Ovary (tissue), 9 donors: ENCODE data around the gene KCNJ5. TPM values are rescaled to one million over a fixed set of nuclear protein-coding genes. Genes with fewer than 3 reads are reported as not detected.

Experiments used
- DNase-seq, 5 donors: peaks; one replicate each; pipeline ENCODE4 v3.0.0-alpha.2; 2019 to 2020
- H3K27ac ChIP-seq, 2 donors: fragments of 200-600 bp; one replicate each; pipeline versions ENCODE4 v1.5.1 to v1.8.0; 2019 to 2022
- H3K27me3 ChIP-seq: fragments of 200-600 bp; one replicate; pipeline ENCODE4 v1.8.0; 2022
- H3K36me3 ChIP-seq: fragments of 200-600 bp; sonication (generic); one replicate; pipeline ENCODE4 v1.5.1; 2019
- H3K4me1 ChIP-seq: one replicate; pipeline ENCODE4 v1.8.1; 2013; ENCODE audit warnings: mild to moderate bottlenecking, moderate library complexity; ENCODE audit not compliant: insufficient read depth
- H3K4me3 ChIP-seq: fragments of 200-600 bp; sonication (generic); one replicate; pipeline ENCODE4 v1.5.1; 2017
- H3K9me3 ChIP-seq, 2 donors: fragments of 200-600 bp in 1 of 2; sonication (generic) in 1 of 2; one replicate each; pipeline versions ENCODE4 v1.5.1 to v1.8.1; 2013 to 2019; ENCODE audit warnings: mild to moderate bottlenecking in 1 of 2, moderate library complexity in 1 of 2
- EP300 ChIP-seq: sonication (generic); formaldehyde crosslinking; IDR thresholded peaks from one replicate; pipeline ENCODE4 v1.6.1; 2017; ENCODE audit warnings: antibody characterized with exemption
- POLR2A ChIP-seq: fragments of 450-650 bp; IDR thresholded peaks from one replicate; pipeline ENCODE4 v1.6.1; 2017; ENCODE audit warnings: antibody characterized with exemption, mild to moderate bottlenecking, moderate library complexity
- WGBS, 3 donors: extraction: QIAGEN DNeasy Blood & Tissue Kit in 1 of 3; methylation state at CpG; one replicate each; pipeline versions ENCODE4 v1.1.5 to v1.1.7; 2013 to 2017; 5-methylcytosine and 5-hydroxymethylcytosine counted together
- intact Hi-C, 4 donors: fragments of 100-400 bp; cut with DNase I; formaldehyde crosslinking; loops; one replicate each; pipeline versions ENCODE4 v1.11.0 to v1.15.1; 2022 to 2023
- polyA plus RNA-seq, 2 donors: library from polyadenylated mRNA; stranded (reverse); fragments of 200-250 nt in 1 of 2; fragments of 350-450 nt in 1 of 2; fragmentation: Illumina TruSeq in 1 of 2; extraction: RNeasy Lipid Tissue Mini Kit (QIAGEN cat#74804) in 1 of 2; gene quantifications; one replicate each; pipeline ENCODE4 v1.2.3, GENCODE V29; 2013 to 2014
- total RNA-seq, 7 donors: library from RNA; depleted of rRNA in 2 of 7; stranded (reverse); fragments of >200 nt in 2 of 7; fragmentation: NEBNext Ultra II Directional in 3 of 7; extraction: Animal tissue kit (Norgen Biotek cat#: 25700) in 3 of 7; gene quantifications; one replicate each; pipeline versions ENCODE4 v1.1.0 to v1.2.4, GENCODE V29; 2016 to 2023
- TF ChIP-seq, protein P1 (sequence below), 3 donors: fragments of 450-650 bp in 2 of 3; fragments of 200-600 bp in 1 of 3; IDR thresholded peaks; one replicate each; pipeline versions ENCODE4 v1.5.1 to v1.8.0; 2016 to 2022; ENCODE audit warnings: antibody characterized with exemption in 3 of 3, mild to moderate bottlenecking in 1 of 3
- donor health status: DM: no; HTN: no; CAD: no; lungs with moderate emphysema.
- donor health status: DM: no; HTN: no; CAD: no.
- donor health status: Bipolar disorder and iron deficiency.
- donor health status: DM: yes; HTN: yes; CAD: no.
- donor health status: DM: no; HTN: no; CAD: no.
- donor health status: DM: yes; HTN: yes; CAD: no.

The KCNJ5 gene
- total and polyA plus RNA-seq, 9 donors, result 0.42 to 3.7 (median 2.0) TPM

DNA sequence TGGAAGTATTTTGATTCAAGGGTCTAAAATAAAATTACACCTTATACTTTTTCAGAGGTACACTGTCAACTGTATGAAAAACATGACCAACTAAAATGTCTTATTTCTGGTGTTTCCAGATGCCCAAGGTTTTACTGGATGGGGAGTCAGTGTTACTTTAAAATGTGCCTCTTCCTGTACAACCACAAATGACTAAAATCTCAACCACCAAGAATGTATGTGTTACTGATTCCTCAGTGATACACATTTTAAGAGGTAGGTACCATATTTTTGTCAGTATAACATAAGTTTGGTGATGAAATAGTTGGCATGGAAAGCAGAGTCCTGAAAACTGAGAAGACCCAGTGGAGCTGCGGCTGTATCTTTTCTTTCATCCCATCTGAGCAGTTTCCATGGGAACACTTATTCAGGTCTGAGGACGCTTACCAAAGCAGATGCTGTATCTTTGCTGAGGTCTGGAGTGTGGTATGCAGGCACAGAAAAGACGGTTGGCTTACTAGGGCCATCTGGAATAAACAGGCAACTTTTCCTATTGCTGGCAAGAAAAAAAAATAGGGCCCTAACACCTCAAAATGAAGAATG is 72.7 kb downstream of the KCNJ5 start:
- Histone ChIP-seq H3K9me3 (no peaks in the 10 kb centered on the region), H3K27me3 (no peaks in the 10 kb centered on the region), H3K36me3 (no peaks in the 10 kb centered on the region), H3K4me1 (no peaks in the 10 kb centered on the region), H3K4me3 (no peak overlapping the region), H3K27ac (no peak overlapping the region)
- DNase-seq, result no peak
- TF ChIP-seq, protein P1, sequence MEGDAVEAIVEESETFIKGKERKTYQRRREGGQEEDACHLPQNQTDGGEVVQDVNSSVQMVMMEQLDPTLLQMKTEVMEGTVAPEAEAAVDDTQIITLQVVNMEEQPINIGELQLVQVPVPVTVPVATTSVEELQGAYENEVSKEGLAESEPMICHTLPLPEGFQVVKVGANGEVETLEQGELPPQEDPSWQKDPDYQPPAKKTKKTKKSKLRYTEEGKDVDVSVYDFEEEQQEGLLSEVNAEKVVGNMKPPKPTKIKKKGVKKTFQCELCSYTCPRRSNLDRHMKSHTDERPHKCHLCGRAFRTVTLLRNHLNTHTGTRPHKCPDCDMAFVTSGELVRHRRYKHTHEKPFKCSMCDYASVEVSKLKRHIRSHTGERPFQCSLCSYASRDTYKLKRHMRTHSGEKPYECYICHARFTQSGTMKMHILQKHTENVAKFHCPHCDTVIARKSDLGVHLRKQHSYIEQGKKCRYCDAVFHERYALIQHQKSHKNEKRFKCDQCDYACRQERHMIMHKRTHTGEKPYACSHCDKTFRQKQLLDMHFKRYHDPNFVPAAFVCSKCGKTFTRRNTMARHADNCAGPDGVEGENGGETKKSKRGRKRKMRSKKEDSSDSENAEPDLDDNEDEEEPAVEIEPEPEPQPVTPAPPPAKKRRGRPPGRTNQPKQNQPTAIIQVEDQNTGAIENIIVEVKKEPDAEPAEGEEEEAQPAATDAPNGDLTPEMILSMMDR (IDR thresholded peaks at IDR 0.05), result no peak
- TF ChIP-seq EP300 (no peak), POLR2A (no peak)
- intact Hi-C loops, result no loop called here
- 76 to 90% (median 84%) methylated on average over 3 of the region's 3 CpGs for WGBS, 3 donors

DNA sequence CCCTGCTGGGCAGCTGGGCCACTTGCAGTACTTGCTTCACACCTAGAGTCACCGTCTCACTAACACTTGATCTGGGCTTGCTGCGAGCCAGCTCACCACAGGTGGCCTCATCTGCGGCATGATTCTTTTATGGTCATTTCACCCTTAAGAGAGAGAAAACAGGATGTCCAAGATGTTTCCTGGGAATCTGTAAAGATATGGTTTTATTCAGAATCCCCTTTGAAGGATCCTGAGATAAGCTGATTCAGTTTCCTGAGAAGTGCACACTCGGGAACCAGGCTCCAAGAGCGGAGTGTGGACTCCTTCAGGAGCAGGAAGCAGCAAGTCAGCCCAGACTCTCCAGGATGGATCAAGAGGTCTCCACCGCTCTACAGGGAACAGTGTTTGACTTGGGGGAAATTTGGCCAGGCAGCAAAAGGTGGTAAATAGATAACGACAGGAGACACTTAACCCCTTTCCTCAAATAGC is 73.3 kb downstream of the KCNJ5 start:
- Histone ChIP-seq H3K9me3 (no peaks in the 10 kb centered on the region), H3K4me1 (no peaks in the 10 kb centered on the region), H3K27ac (no peak overlapping the region), H3K36me3 (no peaks in the 10 kb centered on the region), H3K4me3 (no peak overlapping the region), H3K27me3 (no peaks in the 10 kb centered on the region)
- intact Hi-C loops, result no loop called here
- 87 to 90% (median 89%) methylated on average over 7 of the region's 7 CpGs for WGBS, 3 donors
- DNase-seq, result no peak
- TF ChIP-seq POLR2A (no peak), EP300 (no peak)
- TF ChIP-seq, protein P1 (IDR thresholded peaks at IDR 0.05), result no peak

DNA sequence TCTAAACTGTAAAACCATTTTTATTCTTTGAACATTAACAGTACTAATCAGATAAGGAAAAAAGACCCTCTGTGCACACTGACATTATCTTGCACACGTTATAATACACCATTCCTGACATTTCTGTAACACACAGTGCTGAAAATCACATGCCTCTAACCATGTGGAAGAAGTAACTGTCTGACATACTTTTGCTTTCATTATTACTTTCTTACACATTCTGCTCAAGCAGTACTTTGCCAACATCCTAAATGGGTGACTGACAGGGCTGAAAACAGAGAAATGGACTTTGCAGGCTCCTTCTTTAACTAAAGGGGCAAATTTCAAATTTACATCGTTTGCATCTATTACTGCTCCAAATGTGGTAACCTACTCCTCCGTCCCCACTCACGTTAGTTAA is 74.3 kb downstream of the KCNJ5 start:
- H3K9me3 ChIP-seq, result no peaks in the 10 kb centered on the region
- H3K4me1 ChIP-seq, result no peaks in the 10 kb centered on the region
- TF ChIP-seq POLR2A (no peak), EP300 (no peak)
- TF ChIP-seq, protein P1 (IDR thresholded peaks at IDR 0.05), result no peak
- H3K4me3 ChIP-seq, result no peak overlapping the region
- H3K27me3 ChIP-seq, result no peaks in the 10 kb centered on the region
- no peak overlapping the region for H3K27ac ChIP-seq
- 35 to 41% (median 39%) methylated on average over 4 of the region's 4 CpGs for WGBS, 3 donors
- no peak for DNase-seq
- H3K36me3 ChIP-seq, result no peaks in the 10 kb centered on the region
- intact Hi-C loops, result no loop called here

DNA sequence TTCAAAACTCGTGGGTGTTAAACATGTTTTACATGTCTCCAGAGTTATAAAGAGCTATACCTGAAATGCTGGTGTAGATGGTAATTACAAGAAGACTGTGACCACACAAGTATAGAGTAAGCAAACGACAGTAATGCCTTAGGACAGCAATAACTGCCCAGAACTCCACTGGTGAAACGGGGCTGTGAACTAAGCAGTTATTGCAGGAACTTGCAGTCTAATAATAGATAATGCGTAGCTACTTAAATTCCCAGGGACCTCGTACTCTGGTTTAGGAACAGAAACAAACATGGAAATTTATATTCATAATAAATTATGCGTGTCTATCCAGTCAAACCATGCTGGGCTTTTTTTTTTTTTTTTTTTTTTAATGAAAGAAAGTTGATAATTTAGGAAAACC is 76.4 kb downstream of the KCNJ5 start:
- DNase-seq, result no peak
- 78 to 87% (median 85%) methylated on average over 6 of the region's 6 CpGs for WGBS, 3 donors
- Histone ChIP-seq H3K4me3 (no peak overlapping the region), H3K9me3 (no peaks in the 10 kb centered on the region), H3K27me3 (no peaks in the 10 kb centered on the region), H3K4me1 (no peaks in the 10 kb centered on the region), H3K36me3 (no peaks in the 10 kb centered on the region), H3K27ac (no peak overlapping the region)
- TF ChIP-seq EP300 (no peak), POLR2A (no peak)
- TF ChIP-seq, protein P1 (IDR thresholded peaks at IDR 0.05), result no peak
- intact Hi-C loops, result no loop called here
